Right lobe of liver (tissue), 6 donors: Measurements from ENCODE around the gene MAPKAPK3. TPM values are rescaled to one million over a fixed set of nuclear protein-coding genes. Genes with fewer than 3 reads are reported as not detected.

Experiments
- ATAC-seq, 4 donors: fragments of 200-7000 bp; cut with Tn5 transposase; one replicate each; pipeline ENCODE4 v1.9.1; 2020; ENCODE audit warnings: mild to moderate bottlenecking in 4 of 4, moderate library complexity in 4 of 4
- DNase-seq, 3 donors: peaks; one replicate each; pipeline ENCODE4 v3.0.0-alpha.2; 2020
- H3K27ac ChIP-seq, 3 donors: fragments of 200-600 bp; one replicate each; pipeline ENCODE4 v1.8.0; 2022
- H3K27me3 ChIP-seq, 2 donors: fragments of 200-600 bp; one replicate each; pipeline ENCODE4 v1.8.0; 2022
- H3K36me3 ChIP-seq, 4 donors: fragments of 200-600 bp; sonication (generic) in 1 of 4; one replicate each; pipeline versions ENCODE4 v1.5.1 to v1.8.0; 2017 to 2022; ENCODE audit warnings: control low read depth in 1 of 4
- H3K4me1 ChIP-seq, 4 donors: fragments of 200-600 bp; sonication (generic) in 1 of 4; one replicate each; pipeline versions ENCODE4 v1.5.1 to v1.8.0; 2017 to 2022; ENCODE audit warnings: control low read depth in 1 of 4
- H3K4me3 ChIP-seq, 3 donors: fragments of 200-600 bp; one replicate each; pipeline ENCODE4 v1.8.0; 2022
- H3K9me3 ChIP-seq, 4 donors: fragments of 200-600 bp; sonication (generic) in 1 of 4; one replicate each; pipeline versions ENCODE4 v1.5.1 to v1.8.0; 2017 to 2022; ENCODE audit warnings: control low read depth in 1 of 4
- POLR2A ChIP-seq: fragments of 450-650 bp; IDR thresholded peaks from one replicate; pipeline ENCODE4 v1.6.1; 2017; ENCODE audit warnings: antibody characterized with exemption, mild to moderate bottlenecking
- WGBS: methylation state at CpG from one replicate; pipeline ENCODE4 v1.1.6; 2018; ENCODE audit warnings: low coverage, low lambda C conversion rate; ENCODE audit not compliant: insufficient coverage; ENCODE audit errors: missing lambda C conversion rate; 5-methylcytosine and 5-hydroxymethylcytosine counted together
- intact Hi-C, 2 donors: fragments of 100-400 bp; cut with DNase I; formaldehyde crosslinking; loops; one replicate each; pipeline versions ENCODE4 v1.11.2 to v1.14.1; 2022
- total RNA-seq, 6 experiments: library from RNA; depleted of rRNA in 2 of 6; stranded (reverse); fragments of >200 nt in 2 of 6; fragmentation: NEBNext Ultra II Directional in 3 of 6; extraction: Animal tissue kit (Norgen Biotek cat#: 25700) in 3 of 6; gene quantifications; one replicate each; pipeline versions ENCODE4 v1.1.0 to v1.2.4, GENCODE V29; 2016 to 2023
- TF ChIP-seq, protein P1 (sequence below), 4 donors: fragments of 200-600 bp in 3 of 4; fragments of 450-650 bp in 1 of 4; IDR thresholded peaks; one replicate each; pipeline versions ENCODE4 v1.5.1 to v1.8.0; 2016 to 2022; ENCODE audit warnings: antibody characterized with exemption in 4 of 4, mild to moderate bottlenecking in 2 of 4
- donor health status: DM: no; HTN: yes; CAD: no.
- donor health status: DM: no; HTN: no; CAD: no.
- donor health status: DM: no; HTN: no; CAD: no.
- donor health status: DM: no; HTN: yes; CAD: no.
- donor health status: DM: no; HTN: yes; CAD: no.

The MAPKAPK3 gene
- total RNA-seq, 6 experiments from 2014 or later = 16.6 to 21.4 (median 18.6) TPM

DNA sequence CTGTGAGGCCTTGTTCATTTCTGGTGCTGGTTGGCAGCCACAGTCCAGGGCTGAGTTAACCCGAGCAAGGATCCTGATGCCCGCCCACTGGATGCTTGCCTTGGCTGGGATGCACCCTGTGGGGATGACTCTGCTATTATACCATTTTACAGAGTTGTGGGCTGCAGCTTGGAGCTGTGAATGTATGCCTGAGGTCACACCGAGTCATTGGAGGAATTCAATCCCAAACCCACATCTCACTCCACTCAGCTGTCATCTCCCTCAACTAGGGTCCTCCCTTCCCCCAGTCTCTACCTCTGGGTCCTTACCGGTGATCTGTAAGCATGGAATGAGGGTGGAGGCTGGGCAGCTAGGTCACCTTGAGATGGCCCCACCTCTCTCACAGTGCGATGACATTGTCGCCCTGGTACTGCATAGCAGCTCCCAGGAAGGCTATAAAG lies 22.1 kb downstream of the MAPKAPK3 start:
- no peak overlapping the region for H3K4me3 ChIP-seq
- no peak for TF ChIP-seq POLR2A
- TF ChIP-seq, protein P1, sequence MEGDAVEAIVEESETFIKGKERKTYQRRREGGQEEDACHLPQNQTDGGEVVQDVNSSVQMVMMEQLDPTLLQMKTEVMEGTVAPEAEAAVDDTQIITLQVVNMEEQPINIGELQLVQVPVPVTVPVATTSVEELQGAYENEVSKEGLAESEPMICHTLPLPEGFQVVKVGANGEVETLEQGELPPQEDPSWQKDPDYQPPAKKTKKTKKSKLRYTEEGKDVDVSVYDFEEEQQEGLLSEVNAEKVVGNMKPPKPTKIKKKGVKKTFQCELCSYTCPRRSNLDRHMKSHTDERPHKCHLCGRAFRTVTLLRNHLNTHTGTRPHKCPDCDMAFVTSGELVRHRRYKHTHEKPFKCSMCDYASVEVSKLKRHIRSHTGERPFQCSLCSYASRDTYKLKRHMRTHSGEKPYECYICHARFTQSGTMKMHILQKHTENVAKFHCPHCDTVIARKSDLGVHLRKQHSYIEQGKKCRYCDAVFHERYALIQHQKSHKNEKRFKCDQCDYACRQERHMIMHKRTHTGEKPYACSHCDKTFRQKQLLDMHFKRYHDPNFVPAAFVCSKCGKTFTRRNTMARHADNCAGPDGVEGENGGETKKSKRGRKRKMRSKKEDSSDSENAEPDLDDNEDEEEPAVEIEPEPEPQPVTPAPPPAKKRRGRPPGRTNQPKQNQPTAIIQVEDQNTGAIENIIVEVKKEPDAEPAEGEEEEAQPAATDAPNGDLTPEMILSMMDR (IDR thresholded peaks at IDR 0.05) = no peak
- H3K4me1 ChIP-seq = no peaks in the 10 kb centered on the region
- no peaks in the 10 kb centered on the region for H3K9me3 ChIP-seq
- no peaks in the 10 kb centered on the region for H3K27me3 ChIP-seq
- 100% methylated on average over 1 of the region's 6 CpGs for WGBS
- H3K27ac ChIP-seq = no peak overlapping the region
- DNase-seq (no peak), ATAC-seq (no peak)
- H3K36me3 ChIP-seq = peaks cover 0 to 10% (median 7%) of the 10 kb centered on the region in 4 donors
- intact Hi-C loops = no loop called here

GRCh38 chr3:50642382-50642781 lies 25.4 kb downstream of the MAPKAPK3 start:
- H3K36me3 ChIP-seq = peaks cover 0 to 20% (median 7%) of the 10 kb centered on the region in 4 donors
- DNase-seq (no peak), ATAC-seq (no peak)
- no peaks in the 10 kb centered on the region for H3K9me3 ChIP-seq
- no CpG with 5 or more reads among the region's 1 CpG for WGBS
- H3K27ac ChIP-seq = no peak overlapping the region
- H3K4me3 ChIP-seq = no peak overlapping the region
- intact Hi-C loops = no loop called here
- no peaks in the 10 kb centered on the region for H3K4me1 ChIP-seq
- H3K27me3 ChIP-seq = no peaks in the 10 kb centered on the region
- TF ChIP-seq, protein P1 (IDR thresholded peaks at IDR 0.05) = no peak
- no peak for TF ChIP-seq POLR2A

GRCh38 chr3:50644561-50644960 lies 27.6 kb downstream of the MAPKAPK3 start:
- Histone ChIP-seq H3K9me3 (no peaks in the 10 kb centered on the region), H3K36me3 (peaks cover 0 to 20% (median 7%) of the 10 kb centered on the region in 4 donors), H3K27ac (no peak overlapping the region), H3K4me1 (no peaks in the 10 kb centered on the region), H3K27me3 (no peaks in the 10 kb centered on the region), H3K4me3 (no peak overlapping the region)
- intact Hi-C loops = no loop called here
- TF ChIP-seq, protein P1 (IDR thresholded peaks at IDR 0.05) = no peak
- no peak for TF ChIP-seq POLR2A
- ATAC-seq (no peak), DNase-seq (no peak)
- 69% methylated on average over 6 of the region's 7 CpGs for WGBS

GRCh38 chr3:50645378-50645777 lies 28.4 kb downstream of the MAPKAPK3 start:
- no CpG with 5 or more reads among the region's 2 CpGs for WGBS
- intact Hi-C loops = no loop called here
- Histone ChIP-seq H3K4me3 (no peak overlapping the region), H3K4me1 (no peaks in the 10 kb centered on the region), H3K27me3 (no peaks in the 10 kb centered on the region), H3K9me3 (no peaks in the 10 kb centered on the region), H3K36me3 (peaks cover 0 to 20% (median 7%) of the 10 kb centered on the region in 4 donors), H3K27ac (no peak overlapping the region)
- DNase-seq = no peak
- no peak for ATAC-seq
- TF ChIP-seq POLR2A = no peak
- TF ChIP-seq, protein P1 (IDR thresholded peaks at IDR 0.05) = no peak

DNA sequence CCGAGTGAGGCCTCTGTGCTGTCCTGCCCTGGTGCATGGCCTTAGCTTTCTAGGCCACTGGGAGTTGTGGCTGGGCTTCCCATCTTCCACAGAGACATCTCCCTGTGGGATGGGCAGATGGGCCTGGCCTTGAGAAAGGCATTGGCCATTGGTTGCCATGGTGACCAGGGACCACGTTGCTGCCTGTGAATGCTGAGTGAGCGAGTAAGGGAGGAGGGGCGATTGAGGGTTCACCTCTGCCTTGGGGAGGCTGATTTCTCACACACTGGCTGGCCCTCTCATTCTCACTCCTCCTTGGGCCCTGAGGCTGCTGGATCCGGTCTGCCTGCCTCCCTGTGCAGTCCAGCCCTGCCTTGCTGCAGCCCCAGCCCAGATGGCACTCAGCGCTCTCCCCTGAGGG lies 31.4 kb downstream of the MAPKAPK3 start:
- no peak for ATAC-seq
- intact Hi-C loops = no loop called here
- H3K4me1 ChIP-seq = no peaks in the 10 kb centered on the region
- H3K4me3 ChIP-seq = no peak overlapping the region
- no peaks in the 10 kb centered on the region for H3K27me3 ChIP-seq
- no CpG with 5 or more reads among the region's 6 CpGs for WGBS
- no peaks in the 10 kb centered on the region for H3K9me3 ChIP-seq
- no peak overlapping the region for H3K27ac ChIP-seq
- peaks cover 0 to 9% (median under 1%) of the 10 kb centered on the region in 4 donors for H3K36me3 ChIP-seq
- DNase-seq = no peak
- TF ChIP-seq, protein P1 (IDR thresholded peaks at IDR 0.05) = no peak
- no peak for TF ChIP-seq POLR2A
